HEK293 (cell line): Measurements from ENCODE around the gene SHC4.

Source experiments
- CTCF ChIA-PET: fragments of 350-600 bp; formaldehyde crosslinking; extraction: SDS; loops from one replicate; lab custom pipeline; 2021; ENCODE audit warnings: antibody characterized with exemption; lab: Yijun Ruan, JAX
- POLR2A ChIA-PET: fragments of 300-600 bp; formaldehyde crosslinking; extraction: SDS; loops from one replicate; lab custom pipeline; 2020; ENCODE audit warnings: antibody characterized with exemption, inconsistent platforms; lab: Yijun Ruan, JAX
- H3K27ac ChIP-seq: fragments of 200-500 bp; sonication (Bioruptor generic); 2 replicates; pipeline ENCODE4 v1.5.1; 2014; ENCODE audit warnings: low read depth, low read length, control low read depth, inconsistent platforms; ENCODE audit errors: extremely low read depth
- H3K36me3 ChIP-seq, 2 experiments: fragments of 200-500 bp in 1 of 2; sonication (Bioruptor generic) in 1 of 2; 1 replicate in 1 of 2; 2 replicates in 1 of 2; pipeline ENCODE4 v1.5.1; 2014 to 2017; ENCODE audit warnings: inconsistent platforms in 2 of 2, low read length in 2 of 2; ENCODE audit not compliant: control insufficient read depth in 2 of 2, insufficient read depth in 1 of 2
- H3K4me1 ChIP-seq: fragments of 200-500 bp; sonication (Bioruptor generic); 2 replicates; pipeline ENCODE4 v1.5.1; 2014; ENCODE audit warnings: mild to moderate bottlenecking, low read length, inconsistent platforms; ENCODE audit not compliant: control insufficient read depth, insufficient read depth
- H3K4me3 ChIP-seq: 2 replicates; pipeline ENCODE4 v1.5.1; 2011; ENCODE audit warnings: low read depth, mild to moderate bottlenecking, control low read depth, low read length, moderate library complexity
- H3K9me3 ChIP-seq: fragments of 200-500 bp; sonication (Bioruptor generic); 2 replicates; pipeline ENCODE4 v1.5.1; 2014; ENCODE audit warnings: low read depth, low read length, inconsistent platforms; ENCODE audit not compliant: control insufficient read depth, insufficient read depth
- GLI4 ChIP-seq: fragments of 450-650 bp; formaldehyde crosslinking; IDR thresholded peaks from 2 replicates; pipeline ENCODE4 v1.5.1; 2016; ENCODE audit warnings: missing biosample characterization, missing genetic modification characterization
- ZFP41 ChIP-seq: fragments of 450-650 bp; formaldehyde crosslinking; IDR thresholded peaks from 2 replicates; pipeline ENCODE4 v1.5.1; 2016; ENCODE audit warnings: missing biosample characterization, missing genetic modification characterization, borderline replicate concordance
- ZNF155 ChIP-seq: fragments of 450-650 bp; formaldehyde crosslinking; IDR thresholded peaks from 2 replicates; pipeline ENCODE4 v1.5.1; 2016; ENCODE audit warnings: missing biosample characterization, missing genetic modification characterization
- ZNF169 ChIP-seq: fragments of 450-650 bp; formaldehyde crosslinking; IDR thresholded peaks from 2 replicates; pipeline ENCODE4 v1.5.1; 2016; ENCODE audit warnings: missing biosample characterization, missing genetic modification characterization
- ZNF175 ChIP-seq: fragments of 450-650 bp; formaldehyde crosslinking; IDR thresholded peaks from 2 replicates; pipeline ENCODE4 v1.5.1; 2016; ENCODE audit warnings: missing biosample characterization, missing genetic modification characterization
- ZNF19 ChIP-seq: fragments of 450-650 bp; formaldehyde crosslinking; IDR thresholded peaks from 2 replicates; pipeline ENCODE4; 2016; ENCODE audit warnings: missing biosample characterization, missing genetic modification characterization, low read depth
- ZNF24 ChIP-seq: fragments of 450-650 bp; formaldehyde crosslinking; IDR thresholded peaks from 2 replicates; pipeline ENCODE4 v1.5.1; 2016; ENCODE audit warnings: missing biosample characterization, missing genetic modification characterization
- ZNF555 ChIP-seq: fragments of 450-650 bp; formaldehyde crosslinking; conservative IDR thresholded peaks from 2 replicates; pipeline ENCODE4 v1.5.1; 2017; ENCODE audit warnings: missing biosample characterization, mild to moderate bottlenecking, missing genetic modification characterization, inconsistent platforms
- ZNF610 ChIP-seq: fragments of 450-650 bp; formaldehyde crosslinking; IDR thresholded peaks from 2 replicates; pipeline ENCODE4 v1.5.1; 2016; ENCODE audit warnings: missing biosample characterization, missing genetic modification characterization, borderline replicate concordance
- ZNF677 ChIP-seq: fragments of 450-650 bp; IDR thresholded peaks from 2 replicates; pipeline ENCODE4 v1.5.0; 2018; ENCODE audit warnings: missing biosample characterization, mild to moderate bottlenecking, missing genetic modification characterization, moderate library complexity
- ZNF707 ChIP-seq: fragments of 450-650 bp; formaldehyde crosslinking; IDR thresholded peaks from 2 replicates; pipeline ENCODE4 v1.5.1; 2016; ENCODE audit warnings: missing biosample characterization, missing genetic modification characterization
- ZNF777 ChIP-seq: fragments of 450-650 bp; formaldehyde crosslinking; IDR thresholded peaks from 2 replicates; pipeline ENCODE4 v1.5.1; 2017; ENCODE audit warnings: missing biosample characterization, missing genetic modification characterization, borderline replicate concordance
- ZNF830 ChIP-seq: fragments of 450-650 bp; IDR thresholded peaks from 2 replicates; pipeline ENCODE4 v1.5.0; 2018; ENCODE audit warnings: missing biosample characterization, missing genetic modification characterization, low read depth, mild to moderate bottlenecking, moderate library complexity
- ZSCAN30 ChIP-seq: fragments of 450-650 bp; IDR thresholded peaks from 2 replicates; pipeline ENCODE4 v1.5.1; 2018; ENCODE audit warnings: missing biosample characterization, mild to moderate bottlenecking, missing genetic modification characterization, moderate library complexity
- TF ChIP-seq, protein P1 (sequence below): fragments of 450-650 bp; formaldehyde crosslinking; IDR thresholded peaks from 2 replicates; pipeline ENCODE4 v1.5.1; 2016; ENCODE audit warnings: missing biosample characterization, missing genetic modification characterization
- TF ChIP-seq, protein P2 (sequence below): fragments of 450-650 bp; formaldehyde crosslinking; IDR thresholded peaks from 2 replicates; pipeline ENCODE4 v1.5.1; 2016; ENCODE audit warnings: missing biosample characterization, missing genetic modification characterization
- TF ChIP-seq, protein P3 (sequence below): fragments of 450-650 bp; formaldehyde crosslinking; IDR thresholded peaks from 2 replicates; pipeline ENCODE4 v1.5.1; 2016; ENCODE audit warnings: missing biosample characterization, missing genetic modification characterization
- TF ChIP-seq, protein P4 (sequence below): fragments of 450-650 bp; formaldehyde crosslinking; IDR thresholded peaks from 2 replicates; pipeline ENCODE4 v1.5.1; 2016; ENCODE audit warnings: missing biosample characterization, missing genetic modification characterization
- TF ChIP-seq, protein P5 (sequence below): fragments of 450-650 bp; formaldehyde crosslinking; IDR thresholded peaks from 2 replicates; pipeline ENCODE4 v1.5.1; 2016; ENCODE audit warnings: missing biosample characterization, missing genetic modification characterization

The SHC4 gene

DNA sequence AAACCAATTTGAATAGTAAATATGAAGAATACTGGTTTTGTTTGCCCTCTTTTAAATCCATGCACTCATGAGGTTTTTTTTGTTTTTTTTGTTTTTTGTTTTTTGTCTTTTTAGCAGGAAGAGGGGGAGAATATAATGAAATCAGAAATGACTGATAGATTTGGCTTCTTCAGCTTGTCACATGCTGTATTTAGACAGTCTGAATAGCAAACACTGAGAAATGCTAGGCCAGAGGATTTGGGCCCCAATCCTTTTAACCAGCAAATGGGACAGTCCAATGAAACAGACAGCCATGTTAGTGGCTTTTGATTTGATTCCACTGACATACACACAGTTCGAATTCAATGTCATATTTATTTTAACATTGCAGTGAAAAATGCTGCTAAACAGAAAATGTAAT is 138.6 kb downstream of the SHC4 start:
- H3K9me3 ChIP-seq: no peaks in the 10 kb centered on the region
- no peak overlapping the region for H3K4me3 ChIP-seq
- H3K27ac ChIP-seq: no peak overlapping the region
- TF ChIP-seq, protein P1, sequence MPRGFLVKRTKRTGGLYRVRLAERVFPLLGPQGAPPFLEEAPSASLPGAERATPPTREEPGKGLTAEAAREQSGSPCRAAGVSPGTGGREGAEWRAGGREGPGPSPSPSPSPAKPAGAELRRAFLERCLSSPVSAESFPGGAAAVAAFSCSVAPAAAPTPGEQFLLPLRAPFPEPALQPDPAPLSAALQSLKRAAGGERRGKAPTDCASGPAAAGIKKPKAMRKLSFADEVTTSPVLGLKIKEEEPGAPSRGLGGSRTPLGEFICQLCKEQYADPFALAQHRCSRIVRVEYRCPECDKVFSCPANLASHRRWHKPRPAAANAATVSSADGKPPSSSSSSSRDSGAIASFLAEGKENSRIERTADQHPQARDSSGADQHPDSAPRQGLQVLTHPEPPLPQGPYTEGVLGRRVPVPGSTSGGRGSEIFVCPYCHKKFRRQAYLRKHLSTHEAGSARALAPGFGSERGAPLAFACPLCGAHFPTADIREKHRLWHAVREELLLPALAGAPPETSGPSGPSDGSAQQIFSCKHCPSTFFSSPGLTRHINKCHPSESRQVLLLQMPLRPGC (tag by site-specific recombination): no peak
- TF ChIP-seq ZNF777 (tag by site-specific recombination) (no peak), ZNF155 (tag by site-specific recombination) (no peak), ZNF830 (no peak), GLI4 (tag by site-specific recombination) (no peak), ZNF555 (no peak), ZNF707 (no peak), ZFP41 (no peak), ZNF610 (tag by site-specific recombination) (no peak), ZNF169 (tag by site-specific recombination) (no peak), ZNF677 (tag by site-specific recombination) (no peak)
- TF ChIP-seq, protein P2, sequence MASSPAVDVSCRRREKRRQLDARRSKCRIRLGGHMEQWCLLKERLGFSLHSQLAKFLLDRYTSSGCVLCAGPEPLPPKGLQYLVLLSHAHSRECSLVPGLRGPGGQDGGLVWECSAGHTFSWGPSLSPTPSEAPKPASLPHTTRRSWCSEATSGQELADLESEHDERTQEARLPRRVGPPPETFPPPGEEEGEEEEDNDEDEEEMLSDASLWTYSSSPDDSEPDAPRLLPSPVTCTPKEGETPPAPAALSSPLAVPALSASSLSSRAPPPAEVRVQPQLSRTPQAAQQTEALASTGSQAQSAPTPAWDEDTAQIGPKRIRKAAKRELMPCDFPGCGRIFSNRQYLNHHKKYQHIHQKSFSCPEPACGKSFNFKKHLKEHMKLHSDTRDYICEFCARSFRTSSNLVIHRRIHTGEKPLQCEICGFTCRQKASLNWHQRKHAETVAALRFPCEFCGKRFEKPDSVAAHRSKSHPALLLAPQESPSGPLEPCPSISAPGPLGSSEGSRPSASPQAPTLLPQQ (tag by site-specific recombination): no peak
- TF ChIP-seq, protein P3, sequence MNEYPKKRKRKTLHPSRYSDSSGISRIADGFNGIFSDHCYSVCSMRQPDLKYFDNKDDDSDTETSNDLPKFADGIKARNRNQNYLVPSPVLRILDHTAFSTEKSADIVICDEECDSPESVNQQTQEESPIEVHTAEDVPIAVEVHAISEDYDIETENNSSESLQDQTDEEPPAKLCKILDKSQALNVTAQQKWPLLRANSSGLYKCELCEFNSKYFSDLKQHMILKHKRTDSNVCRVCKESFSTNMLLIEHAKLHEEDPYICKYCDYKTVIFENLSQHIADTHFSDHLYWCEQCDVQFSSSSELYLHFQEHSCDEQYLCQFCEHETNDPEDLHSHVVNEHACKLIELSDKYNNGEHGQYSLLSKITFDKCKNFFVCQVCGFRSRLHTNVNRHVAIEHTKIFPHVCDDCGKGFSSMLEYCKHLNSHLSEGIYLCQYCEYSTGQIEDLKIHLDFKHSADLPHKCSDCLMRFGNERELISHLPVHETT (tag by site-specific recombination): no peak
- POLR2A ChIA-PET: no interaction called here
- CTCF ChIA-PET: no interaction called here
- H3K36me3 ChIP-seq: no peaks in the 10 kb centered on the region
- H3K4me1 ChIP-seq: no peaks in the 10 kb centered on the region

DNA sequence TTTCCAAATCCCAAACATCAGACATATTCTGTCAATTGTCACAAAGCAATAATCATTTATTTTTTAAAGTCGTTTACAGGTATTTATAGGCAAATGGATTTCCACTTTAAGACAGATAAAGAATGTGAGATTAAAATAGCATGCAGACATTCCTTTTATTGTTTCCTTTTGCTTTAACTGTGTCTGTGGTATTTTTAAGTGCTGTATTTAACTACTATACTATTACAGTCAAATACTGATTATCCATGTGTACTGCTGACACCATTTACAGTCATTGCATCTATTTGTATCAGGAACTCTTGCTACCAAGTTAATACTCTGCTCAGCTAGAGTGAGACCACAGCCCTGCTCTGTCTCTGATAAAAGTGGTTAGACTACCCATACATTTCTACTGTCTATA is 140.0 kb downstream of the SHC4 start:
- POLR2A ChIA-PET: interaction anchor here (0.9 kb wide), 1 partner anchor 13 kb away, joined by 4 read pairs; the partner anchor contains the start of gene CEP152
- CTCF ChIA-PET: interaction anchor here (0.6 kb wide), 1 partner anchor 8 kb away, joined by 4 read pairs; no protein-coding TSS in a partner anchor
- Histone ChIP-seq H3K4me3 (no peak overlapping the region), H3K36me3 (no peaks in the 10 kb centered on the region), H3K9me3 (no peaks in the 10 kb centered on the region), H3K27ac (no peak overlapping the region), H3K4me1 (no peaks in the 10 kb centered on the region)
- TF ChIP-seq ZSCAN30 (tag by site-specific recombination) (no peak), ZNF19 (tag by site-specific recombination) (no peak), ZNF24 (tag by site-specific recombination) (no peak)

DNA sequence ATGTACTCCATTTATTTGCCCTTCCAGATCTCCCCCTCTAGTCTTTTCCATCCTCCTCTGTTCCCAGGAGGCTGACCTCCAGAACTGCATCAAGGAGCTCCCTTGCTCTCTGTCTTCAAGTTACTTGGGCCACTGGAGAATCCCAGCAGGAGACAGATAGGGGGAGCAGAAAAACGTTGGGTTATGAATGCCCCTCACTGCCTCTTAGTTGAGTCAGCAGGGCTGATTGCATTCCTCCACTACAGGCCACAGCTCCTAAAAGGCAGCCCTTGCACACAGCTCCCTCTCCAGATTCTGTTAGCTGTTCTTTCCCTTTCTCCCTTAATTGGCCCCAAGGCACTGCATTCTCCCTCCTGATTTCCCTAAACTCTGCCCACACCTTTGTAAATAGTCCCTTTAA is 140.5 kb downstream of the SHC4 start:
- no peak overlapping the region for H3K4me3 ChIP-seq
- H3K36me3 ChIP-seq: no peaks in the 10 kb centered on the region
- H3K4me1 ChIP-seq: no peaks in the 10 kb centered on the region
- CTCF ChIA-PET: no interaction called here
- TF ChIP-seq, protein P4, sequence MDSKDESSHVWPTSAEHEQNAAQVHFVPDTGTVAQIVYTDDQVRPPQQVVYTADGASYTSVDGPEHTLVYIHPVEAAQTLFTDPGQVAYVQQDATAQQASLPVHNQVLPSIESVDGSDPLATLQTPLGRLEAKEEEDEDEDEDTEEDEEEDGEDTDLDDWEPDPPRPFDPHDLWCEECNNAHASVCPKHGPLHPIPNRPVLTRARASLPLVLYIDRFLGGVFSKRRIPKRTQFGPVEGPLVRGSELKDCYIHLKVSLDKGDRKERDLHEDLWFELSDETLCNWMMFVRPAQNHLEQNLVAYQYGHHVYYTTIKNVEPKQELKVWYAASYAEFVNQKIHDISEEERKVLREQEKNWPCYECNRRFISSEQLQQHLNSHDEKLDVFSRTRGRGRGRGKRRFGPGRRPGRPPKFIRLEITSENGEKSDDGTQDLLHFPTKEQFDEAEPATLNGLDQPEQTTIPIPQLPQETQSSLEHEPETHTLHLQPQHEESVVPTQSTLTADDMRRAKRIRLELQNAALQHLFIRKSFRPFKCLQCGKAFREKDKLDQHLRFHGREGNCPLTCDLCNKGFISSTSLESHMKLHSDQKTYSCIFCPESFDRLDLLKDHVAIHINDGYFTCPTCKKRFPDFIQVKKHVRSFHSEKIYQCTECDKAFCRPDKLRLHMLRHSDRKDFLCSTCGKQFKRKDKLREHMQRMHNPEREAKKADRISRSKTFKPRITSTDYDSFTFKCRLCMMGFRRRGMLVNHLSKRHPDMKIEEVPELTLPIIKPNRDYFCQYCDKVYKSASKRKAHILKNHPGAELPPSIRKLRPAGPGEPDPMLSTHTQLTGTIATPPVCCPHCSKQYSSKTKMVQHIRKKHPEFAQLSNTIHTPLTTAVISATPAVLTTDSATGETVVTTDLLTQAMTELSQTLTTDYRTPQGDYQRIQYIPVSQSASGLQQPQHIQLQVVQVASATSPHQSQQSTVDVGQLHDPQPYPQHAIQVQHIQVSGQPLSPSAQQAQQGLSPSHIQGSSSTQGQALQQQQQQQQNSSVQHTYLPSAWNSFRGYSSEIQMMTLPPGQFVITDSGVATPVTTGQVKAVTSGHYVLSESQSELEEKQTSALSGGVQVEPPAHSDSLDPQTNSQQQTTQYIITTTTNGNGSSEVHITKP (tag by site-specific recombination): 0 out of 2 replicates have a peak, but pooled peaks have one; percentile 12
- TF ChIP-seq ZNF175: no peak
- TF ChIP-seq, protein P5, sequence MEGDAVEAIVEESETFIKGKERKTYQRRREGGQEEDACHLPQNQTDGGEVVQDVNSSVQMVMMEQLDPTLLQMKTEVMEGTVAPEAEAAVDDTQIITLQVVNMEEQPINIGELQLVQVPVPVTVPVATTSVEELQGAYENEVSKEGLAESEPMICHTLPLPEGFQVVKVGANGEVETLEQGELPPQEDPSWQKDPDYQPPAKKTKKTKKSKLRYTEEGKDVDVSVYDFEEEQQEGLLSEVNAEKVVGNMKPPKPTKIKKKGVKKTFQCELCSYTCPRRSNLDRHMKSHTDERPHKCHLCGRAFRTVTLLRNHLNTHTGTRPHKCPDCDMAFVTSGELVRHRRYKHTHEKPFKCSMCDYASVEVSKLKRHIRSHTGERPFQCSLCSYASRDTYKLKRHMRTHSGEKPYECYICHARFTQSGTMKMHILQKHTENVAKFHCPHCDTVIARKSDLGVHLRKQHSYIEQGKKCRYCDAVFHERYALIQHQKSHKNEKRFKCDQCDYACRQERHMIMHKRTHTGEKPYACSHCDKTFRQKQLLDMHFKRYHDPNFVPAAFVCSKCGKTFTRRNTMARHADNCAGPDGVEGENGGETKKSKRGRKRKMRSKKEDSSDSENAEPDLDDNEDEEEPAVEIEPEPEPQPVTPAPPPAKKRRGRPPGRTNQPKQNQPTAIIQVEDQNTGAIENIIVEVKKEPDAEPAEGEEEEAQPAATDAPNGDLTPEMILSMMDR (tag by site-specific recombination): 0 out of 2 replicates have a peak, but pooled peaks have one; percentile 17
- no peaks in the 10 kb centered on the region for H3K9me3 ChIP-seq
- POLR2A ChIA-PET: interaction anchor here (0.9 kb wide), 1 partner anchor 12 kb away, joined by 4 read pairs; the partner anchor contains the start of gene CEP152
- no peak overlapping the region for H3K27ac ChIP-seq
